ENCODE measurements around the gene LAMB4. TPM values are rescaled to one million over a fixed set of nuclear protein-coding genes. Genes with fewer than 3 reads are reported as not detected.

LAMB4 gene
- total RNA-seq, 2 experiments from 2014 or later: not detected

GRCh38 chr7:108029034-108029433, 101.1 kb downstream of the LAMB4 start:
- no TSS peak for BruUV-seq (replicated peaks)
- no peaks in the 10 kb centered on the region for H3K79me2 ChIP-seq (ENCODE audit: insufficient read depth, low read depth, low read length)
- intact Hi-C loops (cut with micrococcal nuclease; ENCODE audit: unreplicated experiment): no loop called here
- no peaks in the 10 kb centered on the region for H3K36me3 ChIP-seq (ENCODE audit: insufficient read depth, low read length)
- H3K9me3 ChIP-seq (ENCODE audit: low read length): no peaks in the 10 kb centered on the region
- no peak for DNase-seq (ENCODE audit: low spot score)
- H4K20me1 ChIP-seq (ENCODE audit: insufficient read depth, low read length): no peaks in the 10 kb centered on the region
- H3K4me1 ChIP-seq (ENCODE audit: insufficient read depth, low read length, poor library complexity, severe bottlenecking): no peaks in the 10 kb centered on the region
- no peak overlapping the region for H3K4me3 ChIP-seq (ENCODE audit: low read depth, low read length, poor library complexity, severe bottlenecking)
- H3K9me2 ChIP-seq (ENCODE audit: insufficient read depth, low read length): no peaks in the 10 kb centered on the region
- ChIA-PET POLR2A (interaction anchor here (0.5 kb wide), 1 partner anchor 293 kb away, joined by 4 read pairs; no protein-coding TSS in a partner anchor), CTCF (ENCODE audit: unreplicated experiment) (no interaction called here)
- no peak overlapping the region for H3K4me2 ChIP-seq (ENCODE audit: low read length)
- no peak overlapping the region for H2AFZ ChIP-seq (ENCODE audit: low read length)
- no peak overlapping the region for H3K27ac ChIP-seq (ENCODE audit: low read depth, low read length, poor library complexity, severe bottlenecking)
- TF ChIP-seq CTCF (conservative IDR thresholded peaks at IDR 0.05; ENCODE audit: low read length) (no peak), EZH2phosphoT487 (IDR thresholded peaks at IDR 0.05; ENCODE audit: borderline replicate concordance, low read depth, low read length) (no peak)

GRCh38 chr7:108028111-108028510, 102.0 kb downstream of the LAMB4 start:
- Histone ChIP-seq H3K4me3 (ENCODE audit: low read depth, low read length, poor library complexity, severe bottlenecking) (no peak overlapping the region), H3K4me2 (ENCODE audit: low read length) (no peak overlapping the region), H2AFZ (ENCODE audit: low read length) (no peak overlapping the region), H3K79me2 (ENCODE audit: insufficient read depth, low read depth, low read length) (no peaks in the 10 kb centered on the region), H3K9me2 (ENCODE audit: insufficient read depth, low read length) (no peaks in the 10 kb centered on the region), H3K4me1 (ENCODE audit: insufficient read depth, low read length, poor library complexity, severe bottlenecking) (no peaks in the 10 kb centered on the region), H3K9me3 (ENCODE audit: low read length) (no peaks in the 10 kb centered on the region), H4K20me1 (ENCODE audit: insufficient read depth, low read length) (no peaks in the 10 kb centered on the region), H3K36me3 (ENCODE audit: insufficient read depth, low read length) (no peaks in the 10 kb centered on the region), H3K27ac (ENCODE audit: low read depth, low read length, poor library complexity, severe bottlenecking) (no peak overlapping the region)
- intact Hi-C loops (cut with micrococcal nuclease; ENCODE audit: unreplicated experiment): no loop called here
- no peak for DNase-seq (ENCODE audit: low spot score)
- ChIA-PET POLR2A (no interaction called here), CTCF (ENCODE audit: unreplicated experiment) (no interaction called here)
- no TSS peak for BruUV-seq (replicated peaks)
- no peak for TF ChIP-seq CTCF (conservative IDR thresholded peaks at IDR 0.05; ENCODE audit: low read length)
- TF ChIP-seq EZH2phosphoT487 (IDR thresholded peaks at IDR 0.05; ENCODE audit: borderline replicate concordance, low read depth, low read length): no peak

GRCh38 chr7:108027239-108027638, 102.9 kb downstream of the LAMB4 start:
- POLR2A ChIA-PET: no interaction called here
- no TSS peak for BruUV-seq (replicated peaks)
- no peak overlapping the region for H3K4me2 ChIP-seq (ENCODE audit: low read length)
- CTCF ChIA-PET (ENCODE audit: unreplicated experiment): no interaction called here
- TF ChIP-seq EZH2phosphoT487 (IDR thresholded peaks at IDR 0.05; ENCODE audit: borderline replicate concordance, low read depth, low read length): no peak
- TF ChIP-seq CTCF (conservative IDR thresholded peaks at IDR 0.05; ENCODE audit: low read length): no peak
- H3K4me3 ChIP-seq (ENCODE audit: low read depth, low read length, poor library complexity, severe bottlenecking): no peak overlapping the region
- H3K79me2 ChIP-seq (ENCODE audit: insufficient read depth, low read depth, low read length): no peaks in the 10 kb centered on the region
- DNase-seq (ENCODE audit: low spot score): no peak
- intact Hi-C loops (cut with micrococcal nuclease; ENCODE audit: unreplicated experiment): no loop called here
- H3K9me3 ChIP-seq (ENCODE audit: low read length): no peaks in the 10 kb centered on the region
- no peaks in the 10 kb centered on the region for H4K20me1 ChIP-seq (ENCODE audit: insufficient read depth, low read length)
- no peaks in the 10 kb centered on the region for H3K4me1 ChIP-seq (ENCODE audit: insufficient read depth, low read length, poor library complexity, severe bottlenecking)
- no peaks in the 10 kb centered on the region for H3K36me3 ChIP-seq (ENCODE audit: insufficient read depth, low read length)
- H2AFZ ChIP-seq (ENCODE audit: low read length): no peak overlapping the region
- no peak overlapping the region for H3K27ac ChIP-seq (ENCODE audit: low read depth, low read length, poor library complexity, severe bottlenecking)
- no peaks in the 10 kb centered on the region for H3K9me2 ChIP-seq (ENCODE audit: insufficient read depth, low read length)

All from OCI-LY7 (cell line).